ENCODE results near the gene GCA.
A peak's percentile ranks its signal among the peaks of the same experiment; 100 is the strongest.

The GCA gene, protein sequence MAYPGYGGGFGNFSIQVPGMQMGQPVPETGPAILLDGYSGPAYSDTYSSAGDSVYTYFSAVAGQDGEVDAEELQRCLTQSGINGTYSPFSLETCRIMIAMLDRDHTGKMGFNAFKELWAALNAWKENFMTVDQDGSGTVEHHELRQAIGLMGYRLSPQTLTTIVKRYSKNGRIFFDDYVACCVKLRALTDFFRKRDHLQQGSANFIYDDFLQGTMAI

DNA sequence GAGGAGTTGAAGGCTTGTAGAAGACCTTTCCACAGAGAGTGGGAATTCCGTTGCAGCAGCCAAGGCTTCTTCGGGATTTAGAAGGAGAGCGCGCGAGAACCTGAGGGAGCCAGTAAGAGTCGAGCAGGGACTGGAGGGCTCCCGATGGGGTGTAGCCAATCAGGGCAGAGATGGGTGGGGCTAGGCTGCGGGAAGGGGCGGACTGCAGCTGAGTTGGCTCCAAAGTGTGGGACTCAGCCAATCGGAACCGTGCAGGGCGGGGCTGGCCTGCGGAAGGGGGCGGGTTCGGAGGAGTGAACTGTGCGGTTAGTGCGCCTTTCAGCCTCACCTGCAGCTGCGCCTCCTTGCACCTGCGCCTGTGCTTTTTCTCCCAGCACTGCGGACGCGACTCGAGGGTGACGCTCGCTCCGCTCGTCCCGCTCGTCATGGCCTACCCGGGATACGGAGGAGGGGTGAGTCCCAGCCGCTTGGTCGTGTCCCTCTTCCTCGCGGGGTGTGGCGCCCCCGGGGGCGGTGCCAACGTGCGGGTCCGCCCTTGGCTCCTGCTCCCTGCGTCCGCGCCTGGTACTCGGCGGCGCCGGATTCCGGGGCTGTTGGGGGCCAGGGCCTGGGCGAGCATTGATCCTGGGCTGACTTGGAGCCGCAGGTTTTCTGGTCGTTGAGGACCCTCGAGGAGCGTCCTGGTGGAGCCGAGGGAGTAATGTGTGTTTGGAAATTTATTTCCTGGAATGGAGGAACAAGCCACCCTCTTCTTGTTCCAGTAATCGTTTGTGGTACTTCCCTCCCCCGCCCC, at the start of gene GCA:
Gene GCA, plus strand, starts transcription at position 309 of the 793 bp plus-strand sequence. Its CDS starts 117 bp downstream, at position 426.
- DNase-seq (ENCODE audit: low read depth) = peak; percentile 97

DNA sequence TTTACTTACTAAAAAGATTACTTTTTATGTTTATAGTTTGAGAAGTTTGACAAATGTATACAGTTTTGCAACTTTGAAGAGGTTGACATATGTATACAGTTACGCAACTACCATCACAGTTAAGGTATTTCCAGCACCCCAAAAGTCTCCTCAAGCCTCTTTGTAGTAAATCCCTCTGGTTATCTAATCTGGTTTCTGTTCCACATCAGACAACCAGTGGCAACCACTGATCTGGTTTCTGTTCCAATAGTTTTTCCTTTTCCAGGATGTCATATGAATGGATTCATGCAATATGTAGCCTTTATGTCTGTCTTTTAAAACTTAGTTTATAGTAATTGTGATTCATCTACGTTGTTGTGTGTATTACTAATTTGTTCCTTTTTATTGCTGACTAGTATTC, 48.9 kb upstream of the GCA start:
- no peak for DNase-seq (ENCODE audit: low read depth)

DNA sequence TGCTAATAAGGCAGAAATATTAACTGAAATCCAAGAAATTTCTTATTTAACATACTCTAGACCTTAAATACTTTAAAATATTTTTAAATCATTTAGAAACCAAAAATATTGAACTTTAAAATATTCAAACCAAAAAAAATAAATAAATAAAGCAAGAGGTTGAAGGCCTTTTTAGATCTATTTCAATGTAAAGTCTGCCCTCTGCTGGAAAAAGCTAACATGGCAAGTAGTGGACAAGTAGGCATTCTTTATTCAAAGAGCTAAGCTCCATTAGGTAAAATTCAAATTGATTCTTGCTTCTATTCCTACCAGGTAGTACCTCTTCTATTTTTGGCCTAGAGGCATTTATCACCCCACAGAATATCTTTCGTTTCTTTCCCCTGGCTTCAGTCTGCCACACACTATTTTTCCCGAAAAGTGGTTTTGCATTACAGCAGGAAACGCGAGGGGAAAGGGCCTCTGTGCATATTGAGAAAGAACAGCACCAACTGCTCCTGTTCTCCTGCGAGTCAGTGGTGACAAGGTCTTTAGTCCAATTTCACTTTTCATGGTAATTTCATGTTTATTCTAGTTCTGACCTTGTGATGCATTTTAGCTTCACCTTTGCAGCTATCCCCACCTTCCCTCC, 45.9 kb upstream of the GCA start:
- DNase-seq (ENCODE audit: low read depth) = no peak

DNA sequence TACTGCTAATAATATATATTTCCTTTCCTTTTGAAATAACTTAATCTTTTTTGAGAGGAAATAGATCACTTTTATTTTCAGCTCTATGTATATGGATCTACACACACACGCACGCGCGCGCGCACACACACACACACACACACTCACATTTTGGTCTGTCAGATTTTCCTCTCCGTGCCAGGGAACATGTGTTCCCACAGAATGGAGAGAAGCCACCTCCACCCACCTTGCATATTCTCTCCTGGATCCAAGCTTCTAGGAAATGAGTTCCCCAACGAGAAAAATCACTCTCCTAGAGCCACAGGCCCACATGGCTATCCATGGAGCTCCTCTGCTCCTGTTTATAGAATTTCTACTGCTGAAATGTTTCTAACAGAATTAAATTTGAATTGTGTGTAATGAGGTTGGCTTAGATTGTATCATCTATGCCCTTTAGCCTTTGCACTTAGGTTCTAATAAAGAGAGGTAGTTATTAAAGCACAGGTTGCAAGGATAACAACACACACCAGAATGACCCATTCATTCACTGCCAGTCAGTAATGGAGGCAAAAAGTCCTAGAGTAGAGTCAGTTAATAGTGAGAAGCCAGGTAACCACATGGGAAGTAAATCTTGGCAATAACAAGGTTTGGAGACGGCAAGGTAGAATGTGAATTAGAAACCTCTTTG, 45.1 kb upstream of the GCA start:
- no peak for DNase-seq (ENCODE audit: low read depth)

DNA sequence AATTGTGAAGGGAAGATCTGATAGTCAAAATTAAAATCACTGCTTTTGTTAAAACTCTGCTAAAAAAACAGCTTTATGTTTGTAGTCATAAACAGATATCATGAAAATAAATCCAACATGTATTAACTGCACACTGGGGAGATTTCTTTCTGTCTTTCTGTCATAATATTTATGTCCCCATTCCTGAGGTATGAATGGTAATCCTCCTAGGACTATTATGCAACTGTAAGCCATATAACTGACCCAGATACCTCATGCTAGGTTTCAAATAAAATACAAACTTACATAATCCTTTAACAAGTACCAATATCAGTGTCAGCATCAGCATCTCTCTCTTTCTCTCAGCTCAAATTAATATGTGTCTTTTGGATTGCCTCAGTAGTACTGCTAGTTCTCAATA, 43.7 kb upstream of the GCA start:
- DNase-seq (ENCODE audit: low read depth) = no peak

DNA sequence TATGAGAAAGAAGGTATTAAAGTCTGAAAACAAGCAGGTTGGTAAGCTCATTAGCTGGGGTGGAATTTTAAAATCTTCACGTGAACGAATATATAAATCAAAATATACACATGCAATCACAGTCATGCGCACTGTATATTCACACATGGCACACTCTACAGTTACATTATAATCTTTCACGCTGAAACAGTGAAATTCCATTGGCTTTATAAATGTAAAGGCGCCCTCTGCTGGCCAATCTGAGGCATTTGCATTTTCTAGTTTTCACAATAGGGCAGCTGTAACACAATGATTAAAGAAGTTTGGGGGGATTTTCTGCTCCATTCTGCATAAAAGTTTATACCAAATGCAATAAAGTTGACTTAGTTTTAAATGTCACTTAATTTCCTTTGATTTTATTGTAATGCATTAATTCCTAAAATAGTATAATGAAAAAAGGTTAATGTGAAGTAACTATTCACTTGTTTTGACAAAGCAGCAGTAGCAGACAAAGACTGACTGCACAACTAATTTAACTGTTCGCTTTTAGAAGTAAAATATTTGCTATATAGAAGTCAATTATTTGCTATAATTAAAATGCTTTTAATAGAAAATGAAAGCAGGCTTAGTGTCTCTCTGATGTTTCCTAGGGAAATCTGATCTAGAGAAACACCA, 42.7 kb upstream of the GCA start:
- peak; percentile 25 for DNase-seq (ENCODE audit: low read depth)

DNA sequence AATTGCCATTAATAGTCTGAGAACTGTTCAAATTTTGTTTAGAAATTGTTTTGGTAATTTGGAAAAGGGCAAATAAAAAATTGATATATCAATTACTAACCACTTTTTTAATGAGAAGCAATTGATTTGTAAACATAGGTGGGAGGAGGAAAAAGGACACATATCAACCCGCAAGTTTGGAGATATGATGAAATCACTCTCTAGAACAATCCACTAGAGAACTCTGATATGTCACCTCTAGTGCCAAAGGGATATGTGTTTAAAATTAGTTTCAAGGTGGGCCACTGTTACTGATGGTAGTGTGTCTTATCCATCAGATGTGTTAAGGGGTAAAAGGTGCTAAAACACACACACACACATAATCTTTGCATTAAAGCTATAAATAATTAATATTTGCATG, 42.1 kb upstream of the GCA start:
- DNase-seq (ENCODE audit: low read depth) = no peak

DNA sequence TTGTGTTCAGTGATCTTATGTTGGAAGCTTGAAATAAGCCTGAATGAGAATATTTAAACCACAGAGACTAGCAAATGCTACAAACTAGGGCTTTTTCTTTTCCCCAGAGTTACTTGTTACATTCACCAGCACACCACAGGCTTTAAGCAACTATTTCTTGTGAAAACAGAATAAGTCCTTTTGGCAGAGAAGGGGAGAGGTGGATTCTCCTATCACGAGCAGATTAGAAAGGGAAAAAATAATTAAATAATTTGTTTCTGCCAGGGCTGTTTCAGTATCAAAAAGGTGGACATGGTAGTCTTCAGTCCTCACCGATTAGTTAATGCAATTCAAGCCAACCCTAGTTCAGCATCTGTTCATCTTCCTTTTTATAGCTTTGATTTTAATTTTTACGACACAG, 38.0 kb upstream of the GCA start:
- DNase-seq (ENCODE audit: low read depth) = no peak

DNA sequence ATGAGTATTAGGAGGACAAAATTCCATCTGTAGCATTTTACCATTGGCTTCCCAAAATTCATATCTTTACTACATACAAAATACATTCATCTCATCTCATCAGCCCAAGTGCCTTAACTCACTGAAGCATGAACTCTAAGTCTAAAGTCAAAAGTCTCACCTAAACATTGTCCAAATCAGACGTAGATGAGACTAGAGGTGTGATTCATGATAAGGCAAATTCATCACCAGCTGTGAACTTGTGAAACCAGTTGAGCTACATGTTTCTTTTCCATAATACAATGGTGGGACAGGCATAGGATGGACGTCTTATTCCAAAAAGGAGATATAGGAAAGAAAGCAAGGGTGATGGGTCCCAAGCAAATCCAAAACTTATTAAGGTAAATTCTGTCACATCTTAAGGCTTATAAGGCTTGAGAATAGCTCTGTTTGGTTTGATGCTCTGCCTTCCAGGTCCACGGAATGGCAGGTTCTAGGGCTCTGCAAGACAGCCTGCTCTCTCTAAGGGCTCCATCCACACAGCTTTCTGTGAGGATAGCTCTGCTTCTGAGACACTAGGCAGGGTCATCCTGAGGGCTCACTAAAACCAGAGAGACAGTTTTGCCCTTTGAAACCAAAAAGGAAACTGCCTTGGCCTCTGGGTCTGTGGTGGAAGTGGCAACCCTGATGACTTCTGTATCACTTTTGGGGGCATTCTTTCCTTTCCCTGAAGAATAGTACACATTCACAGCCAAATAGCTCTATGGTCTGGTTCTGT, 35.0 kb upstream of the GCA start:
- no peak for DNase-seq (ENCODE audit: low read depth)

DNA sequence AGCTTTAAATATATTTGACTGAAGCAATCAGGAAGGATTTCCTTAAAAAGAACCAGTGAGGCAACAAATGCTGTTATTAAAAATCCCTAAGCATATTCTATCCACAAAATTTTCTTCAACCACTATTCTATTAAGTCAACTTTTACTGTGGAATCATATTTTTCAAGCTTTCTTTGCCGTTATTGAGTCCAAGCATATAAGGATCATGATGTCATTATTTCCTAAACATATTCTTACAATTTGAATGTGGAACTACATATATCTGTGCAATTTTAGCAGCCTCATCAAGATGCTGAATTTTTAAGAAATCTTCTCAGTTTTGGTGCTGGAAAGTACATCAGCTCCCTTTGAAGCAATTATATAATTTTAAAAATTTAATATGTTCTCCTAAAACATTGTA, 31.1 kb upstream of the GCA start:
- DNase-seq (ENCODE audit: low read depth) = no peak

DNA sequence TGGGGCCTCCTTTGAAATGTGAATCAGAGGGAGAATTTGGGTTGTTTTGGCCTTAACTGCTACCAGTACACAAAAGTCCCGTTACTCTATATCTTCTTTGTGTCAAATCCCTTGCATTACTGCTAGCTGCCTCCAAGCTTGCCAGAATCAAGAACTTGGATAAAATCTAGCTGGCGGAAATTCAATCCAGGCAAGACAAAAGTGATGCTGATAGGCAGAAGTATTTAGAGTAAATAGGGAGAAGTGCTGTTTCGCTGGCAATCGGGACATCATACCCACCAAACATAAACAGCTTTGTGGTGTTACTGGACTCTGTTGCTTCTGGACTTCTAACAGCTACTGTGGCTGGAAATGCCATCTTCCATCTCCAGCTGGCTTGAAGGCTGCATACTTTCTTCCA, 28.0 kb upstream of the GCA start:
- DNase-seq (ENCODE audit: low read depth) = no peak

DNA sequence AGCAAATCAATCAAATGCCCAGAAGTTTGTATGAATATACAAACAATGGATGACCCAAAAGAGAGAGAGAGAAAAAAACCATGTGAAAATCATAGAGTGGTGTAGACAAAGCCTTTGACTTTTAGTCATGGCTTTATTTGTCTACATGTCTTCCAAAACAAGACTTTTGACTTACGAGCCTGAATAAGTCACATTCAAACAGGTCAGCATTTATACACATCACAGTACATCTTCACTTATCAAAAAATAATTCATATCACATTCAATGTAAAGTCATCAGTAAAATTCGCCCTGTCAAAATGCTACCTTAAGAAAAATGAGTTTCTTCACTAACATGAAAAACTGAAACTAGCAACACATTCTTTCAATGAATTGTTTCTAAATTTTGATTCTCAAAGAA, 27.3 kb upstream of the GCA start:
- DNase-seq (ENCODE audit: low read depth) = no peak

DNA sequence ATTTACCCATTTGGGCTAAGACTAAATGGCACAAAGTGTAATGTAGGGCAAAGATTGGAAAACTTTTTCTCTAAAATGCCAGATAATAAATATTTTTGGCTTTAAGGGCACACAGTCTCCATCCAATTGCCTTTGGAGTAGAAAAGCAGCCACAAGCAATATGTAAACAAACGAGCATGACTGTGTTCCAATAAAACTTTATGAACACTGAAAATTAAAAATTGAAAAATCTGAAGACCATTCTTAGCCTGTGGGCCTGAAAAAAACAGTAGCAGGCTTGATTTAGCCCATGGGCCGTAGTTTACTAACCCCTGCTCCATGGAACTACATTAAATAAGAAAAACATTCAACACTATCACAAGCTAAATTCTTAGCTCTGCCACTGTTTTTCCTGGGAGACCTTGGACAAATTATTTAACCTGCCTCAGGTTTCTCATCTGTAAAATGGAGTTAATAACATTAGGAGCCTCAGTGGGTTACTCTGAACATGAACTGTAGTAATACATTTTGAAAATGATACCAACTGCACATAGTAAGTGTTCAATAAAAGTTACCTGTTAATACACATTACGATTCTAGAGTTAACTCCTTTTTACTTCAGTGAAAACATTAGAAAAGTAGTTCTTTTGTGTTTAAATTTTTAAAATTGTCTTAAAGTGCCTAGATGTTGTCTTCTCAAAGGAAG, 26.7 kb upstream of the GCA start:
- DNase-seq (ENCODE audit: low read depth) = no peak

DNA sequence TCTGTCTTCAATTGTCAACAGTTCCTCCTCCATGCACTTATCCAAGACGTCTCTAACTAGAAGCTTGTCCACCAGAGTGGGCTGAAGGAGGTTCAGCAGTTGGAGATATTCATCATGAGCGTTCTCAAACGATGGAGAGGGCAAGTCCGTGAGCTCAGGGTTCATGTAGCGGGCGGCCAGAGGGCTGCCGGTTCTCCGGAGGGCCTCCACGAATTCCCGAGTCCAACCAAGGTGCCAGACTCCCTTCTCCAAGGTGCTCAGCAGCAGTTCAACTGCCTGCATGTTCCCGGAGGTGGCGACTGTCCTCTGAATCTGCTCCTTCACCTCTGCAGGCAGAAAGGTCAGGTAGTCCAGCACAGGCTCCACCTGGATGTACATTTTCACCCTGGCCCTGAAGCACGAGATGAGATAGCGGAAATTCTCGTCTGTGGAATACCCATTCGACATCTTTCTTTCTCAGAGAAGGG, 26.0 kb upstream of the GCA start:
- DNase-seq (ENCODE audit: low read depth) = no peak

DNA sequence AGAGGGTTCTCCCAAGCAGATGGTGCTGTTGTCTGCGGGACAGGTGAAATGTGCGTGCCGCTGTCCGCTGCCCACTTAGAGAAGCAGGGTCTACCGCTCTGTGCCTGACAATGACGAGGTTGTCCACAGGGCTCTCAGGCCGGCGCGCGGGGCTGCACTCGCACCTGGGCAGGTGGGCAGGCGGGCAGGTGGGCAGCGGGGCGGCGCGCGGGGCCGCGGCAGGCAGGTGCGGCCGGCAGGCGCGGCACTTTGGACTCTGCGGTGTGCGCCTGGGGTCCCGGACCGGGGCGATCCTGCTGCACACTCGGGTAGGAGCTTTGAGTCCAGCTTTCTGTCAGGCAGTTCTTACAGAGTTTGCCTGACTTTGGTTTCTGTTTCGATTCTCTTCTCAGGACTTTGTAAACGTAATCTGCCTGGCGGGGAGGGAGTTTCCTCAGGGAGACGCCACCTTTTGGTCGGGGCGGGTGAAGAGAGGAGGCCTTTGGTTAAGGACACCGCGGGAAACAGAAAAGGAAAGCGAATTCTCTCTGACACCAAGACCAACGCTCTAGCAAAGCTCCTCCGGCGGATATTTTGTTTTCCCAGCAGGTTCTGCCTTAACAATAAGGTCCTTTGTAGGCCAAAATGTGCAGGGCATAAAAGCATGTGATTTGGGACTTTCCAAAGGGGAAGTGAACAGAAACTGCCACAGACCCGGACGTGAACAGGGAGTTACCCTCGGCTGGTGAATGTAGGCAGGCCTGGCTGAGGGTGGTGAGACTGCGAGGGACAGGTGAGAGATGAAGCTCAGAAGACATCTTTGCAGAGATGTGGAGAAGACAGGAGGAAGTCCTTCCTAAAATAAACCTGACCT, 25.4 kb upstream of the GCA start, which contains the start of gene IFIH1:
Gene IFIH1, minus strand, starts transcription at position 357 of the 853 bp plus-strand sequence. CDS start 377 bp downstream, outside the sequence.
- DNase-seq (ENCODE audit: low read depth) = peak; percentile 47

DNA sequence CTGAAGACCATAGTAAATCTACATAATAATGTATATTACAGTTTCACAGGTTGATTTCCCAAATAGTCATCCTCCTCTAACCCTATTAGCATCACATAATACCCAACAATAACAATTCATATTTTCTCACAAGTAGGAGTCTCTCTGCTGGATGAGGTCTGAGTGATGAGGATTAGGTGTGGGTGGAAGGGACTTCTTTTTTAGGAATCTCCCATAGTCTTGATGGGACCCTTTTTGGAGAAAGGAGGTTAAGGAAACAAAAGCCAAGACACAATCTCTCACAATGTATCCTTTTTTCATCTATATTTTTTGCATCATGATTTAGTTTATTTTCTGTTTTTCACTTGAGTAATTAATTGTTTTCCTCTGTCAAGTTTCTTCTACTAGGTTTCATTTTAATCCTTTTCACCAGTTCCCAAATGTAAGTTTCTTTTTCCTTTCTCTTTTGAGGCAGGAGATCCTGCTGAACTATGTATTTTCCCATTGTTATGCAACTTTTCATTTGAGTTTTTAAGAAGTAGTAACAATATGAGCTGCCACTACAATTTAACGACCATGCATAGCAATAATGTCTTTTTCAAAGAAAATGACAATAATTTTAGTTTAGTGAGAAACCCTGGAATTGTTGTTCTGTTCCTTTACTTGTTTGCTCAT, 22.9 kb upstream of the GCA start:
- DNase-seq (ENCODE audit: low read depth) = no peak

DNA sequence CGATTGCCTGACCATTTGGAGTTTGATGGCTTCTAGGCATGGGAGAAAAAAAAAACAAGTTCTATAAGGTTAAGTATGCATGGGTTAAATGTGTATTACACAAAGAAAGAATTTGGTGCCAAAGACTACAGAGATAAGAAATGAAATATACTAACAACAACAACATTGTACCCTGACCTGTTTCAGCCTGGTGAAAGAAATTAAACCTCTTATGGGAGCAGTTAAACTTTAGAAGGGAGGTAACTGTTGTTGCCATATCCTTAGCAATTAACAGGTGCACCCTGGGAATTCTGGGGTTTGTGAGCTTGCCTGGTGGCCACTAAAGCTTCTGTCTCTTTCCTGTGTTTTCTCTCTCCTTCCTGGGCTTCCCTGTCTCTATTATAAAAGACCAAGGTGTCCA, 19.0 kb upstream of the GCA start:
- no peak for DNase-seq (ENCODE audit: low read depth)

DNA sequence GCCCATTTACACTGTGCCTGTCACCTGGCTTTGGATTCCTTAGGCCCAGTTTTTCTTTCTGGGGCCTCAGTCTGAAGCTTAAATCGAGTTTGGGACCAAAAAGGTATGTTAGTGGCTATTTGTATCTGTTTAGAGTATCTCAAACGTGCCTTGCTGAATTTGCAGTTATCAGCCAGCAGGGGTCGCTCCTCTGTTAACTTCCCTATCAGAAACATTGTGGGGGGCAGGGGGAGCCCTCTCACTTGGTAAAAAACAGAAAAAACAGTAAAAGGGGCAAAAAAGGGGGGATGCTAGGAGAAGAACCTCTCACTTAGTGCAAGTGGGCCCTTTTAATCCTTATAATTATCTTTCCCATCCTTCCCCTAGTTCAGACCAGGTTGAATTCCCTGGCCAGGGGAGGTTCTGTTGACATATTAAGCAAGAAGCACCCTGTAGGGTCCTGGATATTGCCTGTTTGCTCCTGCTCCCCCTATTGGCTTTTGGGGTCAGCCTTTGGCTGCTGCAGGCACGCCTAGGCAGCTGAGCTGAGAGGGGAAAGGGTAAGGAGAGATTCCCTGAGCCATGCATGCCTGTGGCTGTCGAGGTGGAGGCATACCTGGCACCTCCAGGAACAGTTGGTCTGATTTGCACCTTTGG, 16.7 kb upstream of the GCA start:
- no peak for DNase-seq (ENCODE audit: low read depth)

DNA sequence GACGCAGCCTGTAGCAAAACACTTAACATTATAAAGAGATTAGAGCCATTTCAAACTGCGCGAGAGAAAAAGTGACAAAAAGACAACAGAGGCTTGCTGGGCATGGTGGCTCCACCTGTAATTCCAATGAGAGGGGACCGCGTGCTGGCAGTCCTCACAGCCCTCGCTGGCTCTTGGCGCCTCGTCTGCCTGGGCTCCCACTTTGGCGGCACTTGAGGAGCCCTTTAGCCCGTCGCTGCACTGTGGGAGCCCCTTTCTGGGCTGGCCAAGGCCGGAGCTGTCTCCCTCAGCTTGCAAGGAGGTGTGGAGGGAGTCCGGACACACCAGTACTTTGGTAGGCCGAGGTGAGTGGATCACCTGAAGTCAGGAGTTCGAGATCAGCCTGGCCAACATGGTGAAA, 16.1 kb upstream of the GCA start:
- DNase-seq (ENCODE audit: low read depth) = no peak

All from activated T-helper 1 cell treated with Interleukin-2 at 50 U/mL for 16 hours (primary cell).